T-cell (primary cell): ENCODE measurements around the gene EMP3. TPM values are rescaled to one million over a fixed set of nuclear protein-coding genes. Genes with fewer than 3 reads are reported as not detected.

Experiments used
- ATAC-seq, 4 experiments: fragments of 200-7000 bp in 3 of 4; fragments of 150-1000 bp in 1 of 4; cut with Tn5 transposase; replicated peaks in 1 of 4; 1 replicate in 3 of 4; 2 replicates in 1 of 4; pipeline ENCODE4 v1.10.0; 2021; ENCODE audit warnings: moderate library complexity in 3 of 4, mild to moderate bottlenecking in 2 of 4, moderate number of reproducible peaks in 1 of 4
- CTCF ChIA-PET, 2 donors: fragments of 300-600 bp; sonication (Branson Sonifier 250); formaldehyde crosslinking; loops; one replicate each; lab custom pipeline; 2022; ENCODE audit warnings: antibody characterized with exemption in 2 of 2; lab: Charles Lee
- POLR2A ChIA-PET, 2 donors: fragments of 300-600 bp; sonication (Branson Sonifier 250); formaldehyde crosslinking; loops; one replicate each; lab custom pipeline; 2022; ENCODE audit warnings: antibody characterized with exemption in 2 of 2; lab: Charles Lee
- DNase-seq, 35 experiments: peaks; one replicate each; pipeline versions ENCODE4 v3.0.0 to v3.0.0-alpha.2; 2013 to 2023
- H3K27ac ChIP-seq: one replicate; pipeline ENCODE4 v1.5.1; 2013; ENCODE audit warnings: low read length
- H3K27me3 ChIP-seq, 2 experiments: replicated peaks in 1 of 2; 1 replicate in 1 of 2; 2 replicates in 1 of 2; pipeline versions ENCODE4 v1.6.1 to v1.7.0; 2013; ENCODE audit warnings: low read length in 1 of 2, mixed read lengths in 1 of 2; ENCODE audit not compliant: control insufficient read depth in 2 of 2, insufficient read depth in 2 of 2; ENCODE audit errors: extremely low read depth in 1 of 2
- H3K36me3 ChIP-seq, 2 donors: 1 replicate in 1 of 2; 2 replicates in 1 of 2; pipeline versions ENCODE4 v1.6.1 to v1.7.0; 2013; ENCODE audit warnings: low read length in 1 of 2; ENCODE audit not compliant: control insufficient read depth in 2 of 2, insufficient read depth in 1 of 2; ENCODE audit errors: extremely low read depth in 1 of 2
- H3K4me1 ChIP-seq, 2 experiments: 1 replicate in 1 of 2; 2 replicates in 1 of 2; pipeline versions ENCODE4 v1.6.1 to v1.7.0; 2013; ENCODE audit warnings: low read length in 2 of 2, mixed read lengths in 1 of 2; ENCODE audit not compliant: insufficient read depth in 2 of 2, control insufficient read depth in 1 of 2; ENCODE audit errors: extremely low read depth in 1 of 2
- H3K4me3 ChIP-seq, 2 donors: 1 replicate in 1 of 2; 2 replicates in 1 of 2; pipeline versions ENCODE4 v1.5.1 to v1.7.0; 2013; ENCODE audit warnings: mild to moderate bottlenecking in 2 of 2, low read length in 1 of 2, moderate library complexity in 1 of 2; ENCODE audit not compliant: control insufficient read depth in 1 of 2; ENCODE audit errors: extremely low read depth in 1 of 2
- H3K9me3 ChIP-seq: 2 replicates; pipeline ENCODE4 v1.7.0; 2013
- H3K27ac Mint-ChIP-seq, 2 donors: one replicate each; pipeline ENCODE4 v1.8.0; 2020 to 2021; ENCODE audit warnings: mild to moderate bottlenecking in 2 of 2, mixed read lengths in 2 of 2
- H3K27me3 Mint-ChIP-seq, 2 donors: one replicate each; pipeline ENCODE4 v1.8.0; 2021 to 2022; ENCODE audit warnings: mixed read lengths in 2 of 2
- H3K36me3 Mint-ChIP-seq: one replicate; pipeline ENCODE4 v1.8.0; 2021; ENCODE audit warnings: mixed read lengths
- H3K4me1 Mint-ChIP-seq, 3 donors: one replicate each; pipeline ENCODE4 v1.8.0; 2020 to 2022; ENCODE audit warnings: mixed read lengths in 3 of 3, mild to moderate bottlenecking in 1 of 3
- H3K4me3 Mint-ChIP-seq, 3 donors: one replicate each; pipeline ENCODE4 v1.8.0; 2020 to 2022; ENCODE audit warnings: mild to moderate bottlenecking in 3 of 3, mixed read lengths in 3 of 3, moderate library complexity in 3 of 3
- H3K9me3 Mint-ChIP-seq, 3 donors: one replicate each; pipeline ENCODE4 v1.8.0; 2020 to 2022; ENCODE audit warnings: mixed read lengths in 3 of 3
- WGBS: methylation state at CpG from one replicate; pipeline ENCODE4 v1.1.5; 2013; ENCODE audit warnings: missing lambda C conversion rate; ENCODE audit not compliant: insufficient coverage; 5-methylcytosine and 5-hydroxymethylcytosine counted together
- total RNA-seq, 35 experiments: library from RNA in 6 of 35; stranded (reverse) in 6 of 35; fragments of 120-200 nt in 1 of 35; gene quantifications; one replicate each; pipeline versions ENCODE4 v1.2.1 to v1.2.4 and lab custom pipeline; 2013 to 2026

EMP3 gene
- total RNA-seq, 5 donors from 2014 or later (not counting 1 experiment from before 2014, with no cell fraction given): 180 to 373 (median 361) TPM

DNA sequence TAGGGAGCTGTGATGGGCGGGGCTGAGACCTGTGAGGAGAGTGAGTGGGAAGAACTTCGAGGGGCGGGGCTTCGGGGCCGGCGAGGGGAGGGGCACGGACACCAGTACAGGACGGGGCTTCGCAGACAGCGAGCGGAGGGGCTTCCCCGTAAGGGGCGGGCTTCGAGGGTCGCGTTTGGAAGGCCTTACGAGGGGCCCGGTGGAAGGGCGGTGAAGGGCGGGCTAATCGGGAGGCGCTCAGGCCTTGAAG is 4.1 kb upstream of the EMP3 start:
- WGBS: 0% methylated on average over 20 of the region's 22 CpGs
- POLR2A ChIA-PET: interaction anchor here in 1 of 2 donors (1.3 to 3.0 kb wide), 3 partner anchors 9 to 13 kb away, joined by 3 to 20 read pairs (median 4); no protein-coding TSS in a partner anchor
- no peaks in the 10 kb centered on the region for H3K9me3 Mint-ChIP-seq

DNA sequence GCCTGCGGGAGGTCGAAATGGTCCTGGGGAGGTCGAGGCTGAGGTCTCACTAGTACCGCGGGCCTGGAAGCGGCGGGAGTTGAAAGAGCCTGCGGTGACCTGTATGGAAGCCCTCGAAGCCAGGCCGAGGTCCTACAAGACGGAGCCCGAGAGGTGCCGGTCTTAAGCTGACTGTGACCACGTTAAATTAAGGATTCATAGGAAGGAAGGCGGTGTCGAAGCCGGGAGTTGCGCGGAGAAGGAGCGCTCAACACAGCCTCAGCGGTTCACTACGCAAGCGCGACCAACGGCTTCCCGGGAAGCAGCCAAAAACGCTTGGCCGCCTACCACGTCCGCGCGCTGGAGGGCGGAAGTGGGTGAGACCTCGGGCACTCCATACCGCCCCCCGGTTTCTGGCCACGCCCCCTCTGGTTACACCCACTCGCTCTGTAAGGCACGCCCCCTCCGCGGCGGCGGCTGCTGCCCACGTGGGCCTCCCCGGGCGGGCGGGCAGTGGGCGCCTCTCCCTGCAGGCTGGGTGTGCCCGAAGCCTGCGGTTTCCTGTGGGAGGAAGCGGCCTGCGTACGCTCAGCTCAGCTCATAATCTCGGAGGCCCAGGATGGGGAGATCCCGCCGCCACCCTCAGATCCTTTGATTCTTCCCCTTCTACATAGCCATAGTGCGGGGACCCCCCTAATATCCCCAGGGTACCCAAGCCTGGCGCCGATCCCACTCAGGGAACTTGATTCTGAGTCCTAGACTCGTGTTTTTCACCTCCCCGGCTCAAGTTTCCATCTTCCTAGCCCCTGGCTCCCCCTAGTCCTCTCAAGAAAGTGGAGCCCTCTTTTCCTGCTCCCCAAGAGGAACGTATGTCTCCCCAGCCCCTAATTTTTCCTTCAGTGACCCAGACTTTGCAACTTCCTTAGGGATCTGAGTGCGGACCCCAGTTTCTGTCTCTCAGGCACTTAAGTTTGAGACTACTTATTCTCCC is 3.4 kb upstream of the EMP3 start:
- Histone ChIP-seq H3K4me1 (peaks cover 29 to 62% of the 10 kb centered on the region in 2 experiments), H3K9me3 (no peaks in the 10 kb centered on the region), H3K4me3 (peak overlapping the region; percentile 80 to 96), H3K27me3 (no peaks in the 10 kb centered on the region), H3K27ac (peak overlapping the region; percentile 100), H3K36me3 (peaks cover 0 to 2% of the 10 kb centered on the region in 2 donors)
- Mint-ChIP-seq H3K36me3 (peaks cover 4% of the 10 kb centered on the region), H3K27me3 (no peaks in the 10 kb centered on the region), H3K4me1 (peaks cover 60 to 67% (median 63%) of the 10 kb centered on the region in 3 donors), H3K9me3 (no peaks in the 10 kb centered on the region), H3K4me3 (peak overlapping the region; percentile 91 to 96 (median 95)), H3K27ac (peak overlapping the region; percentile 99 to 100)
- ATAC-seq (peak; percentile 70 to 76 (median 72)), DNase-seq (peak; percentile 98 to 100 (median 99))
- POLR2A ChIA-PET: interaction anchor here (0.5 to 3.0 kb wide), 7 partner anchors 8 to 846 kb away, joined by 3 to 20 read pairs (median 3); partner anchors contain the start of genes SYNGR4 (in 1 of the 2) and TMEM143 (in 1 of the 2)
- 1% methylated on average over 59 of the region's 63 CpGs for WGBS
- CTCF ChIA-PET: interaction anchor here in 1 of 2 donors (0.6 to 5.2 kb wide), 6 partner anchors 12 to 118 kb away, joined by 3 to 123 read pairs (median 3); partner anchors contain the start of genes SYNGR4 and TMEM143

More for the DNA sequence above, 4.1 kb upstream of the EMP3 start:
- Histone ChIP-seq H3K9me3 (no peaks in the 10 kb centered on the region), H3K4me3 (peak overlapping the region; percentile 80 to 96), H3K4me1 (peaks cover 25 to 56% of the 10 kb centered on the region in 2 experiments), H3K27me3 (no peaks in the 10 kb centered on the region), H3K27ac (peak overlapping the region; percentile 100), H3K36me3 (no peaks in the 10 kb centered on the region)
- Mint-ChIP-seq H3K36me3 (peaks cover 4% of the 10 kb centered on the region), H3K27ac (peak overlapping the region; percentile 99 to 100), H3K4me3 (peak overlapping the region; percentile 91 to 96 (median 95)), H3K4me1 (peaks cover 57 to 61% (median 58%) of the 10 kb centered on the region in 3 donors), H3K27me3 (no peaks in the 10 kb centered on the region)
- peak; percentile 58 to 66 (median 63) for ATAC-seq
- DNase-seq: peak; percentile 87 to 98 (median 95)
- CTCF ChIA-PET: interaction anchor here in 1 of 2 donors (1.0 to 5.2 kb wide), 4 partner anchors 12 to 69 kb away, joined by 3 to 123 read pairs (median 6); partner anchors contain the start of genes SYNGR4 and TMEM143

- DNase-seq: peak in 28 of 35 experiments; percentile 10 to 62 (median 37)
- Histone ChIP-seq H3K27me3 (no peaks in the 10 kb centered on the region), H3K4me1 (peaks cover 46 to 87% of the 10 kb centered on the region in 2 experiments), H3K27ac (peak overlapping the region; percentile 71), H3K36me3 (peaks cover 0 to 40% of the 10 kb centered on the region in 2 donors), H3K4me3 (peak overlapping the region; percentile 42 to 73), H3K9me3 (no peaks in the 10 kb centered on the region)
- H3K4me3 Mint-ChIP-seq: peak overlapping the region; percentile 82 to 96 (median 84)
- no peaks in the 10 kb centered on the region for H3K27me3 Mint-ChIP-seq
- ChIA-PET CTCF (interaction anchor here (0.5 to 1.4 kb wide), 3 partner anchors 30 to 160 kb away, joined by 3 to 9 read pairs (median 5); partner anchors contain the start of genes SYNGR4 (in 1 of the 2) and TMEM143 (in 1 of the 2)), POLR2A (interaction anchor here in 1 of 2 donors (0.5 to 1.4 kb wide), 2 partner anchors 8 to 71 kb away, joined by 3 to 4 read pairs; a partner anchor contains a TSS)
- H3K27ac Mint-ChIP-seq: peak overlapping the region; percentile 96 to 99
- H3K36me3 Mint-ChIP-seq: peaks cover 40% of the 10 kb centered on the region
- WGBS: 83% methylated on average over 1 of the region's 15 CpGs
- peaks cover 73 to 87% (median 86%) of the 10 kb centered on the region in 3 donors for H3K4me1 Mint-ChIP-seq
- no peaks in the 10 kb centered on the region for H3K9me3 Mint-ChIP-seq
- ATAC-seq: no peak
These were observed 4.0 kb downstream of the EMP3 start for GRCh38 chr19:48329167-48329891.

DNA sequence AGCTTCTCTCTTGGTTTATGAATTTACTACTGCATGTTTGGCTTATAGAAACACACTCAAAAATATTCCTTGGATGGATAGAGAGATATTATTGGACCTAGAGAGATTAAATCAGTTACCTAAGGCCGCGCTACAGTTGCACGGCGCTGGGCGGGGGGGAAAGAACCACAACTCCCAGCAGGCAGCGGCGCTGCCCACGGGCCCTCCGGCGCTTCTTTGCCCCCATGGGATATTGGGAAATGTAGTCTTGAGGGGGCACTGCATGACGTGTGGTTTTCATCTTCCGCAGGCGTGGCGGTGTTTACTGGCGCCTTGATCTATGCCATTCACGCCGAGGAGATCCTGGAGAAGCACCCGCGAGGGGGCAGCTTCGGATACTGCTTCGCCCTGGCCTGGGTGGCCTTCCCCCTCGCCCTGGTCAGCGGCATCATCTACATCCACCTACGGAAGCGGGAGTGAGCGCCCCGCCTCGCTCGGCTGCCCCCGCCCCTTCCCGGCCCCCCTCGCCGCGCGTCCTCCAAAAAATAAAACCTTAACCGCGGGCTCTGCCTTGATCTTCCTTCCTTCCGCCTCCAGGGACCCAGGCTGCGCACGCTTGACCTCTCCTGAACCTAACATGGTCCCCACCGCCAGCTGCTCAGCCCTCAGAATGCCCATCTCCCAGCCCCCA is 4.8 kb downstream of the EMP3 start:
- peak; percentile 38 to 49 (median 42) for ATAC-seq
- Mint-ChIP-seq H3K4me1 (peaks cover 73 to 87% (median 85%) of the 10 kb centered on the region in 3 donors), H3K4me3 (peak overlapping the region; percentile 82 to 96 (median 84)), H3K36me3 (peaks cover 40% of the 10 kb centered on the region), H3K27me3 (no peaks in the 10 kb centered on the region), H3K27ac (peak overlapping the region; percentile 96 to 99), H3K9me3 (no peaks in the 10 kb centered on the region)
- peak; percentile 74 to 93 (median 85) for DNase-seq
- Histone ChIP-seq H3K27ac (peak overlapping the region; percentile 71), H3K27me3 (no peaks in the 10 kb centered on the region), H3K4me1 (peaks cover 42 to 84% of the 10 kb centered on the region in 2 experiments), H3K4me3 (peak overlapping the region; percentile 42 to 73), H3K36me3 (peaks cover 0 to 40% of the 10 kb centered on the region in 2 donors), H3K9me3 (no peaks in the 10 kb centered on the region)
- WGBS: 3% methylated on average over 41 of the region's 41 CpGs
- CTCF ChIA-PET: interaction anchor here (0.6 kb wide), 2 partner anchors 29 to 1077 kb away, joined by 3 to 4 read pairs; no protein-coding TSS in a partner anchor
- POLR2A ChIA-PET: interaction anchor here in 1 of 2 donors (0.5 to 1.4 kb wide), 2 partner anchors 9 to 72 kb away, joined by 3 to 4 read pairs; a partner anchor contains a TSS

DNA sequence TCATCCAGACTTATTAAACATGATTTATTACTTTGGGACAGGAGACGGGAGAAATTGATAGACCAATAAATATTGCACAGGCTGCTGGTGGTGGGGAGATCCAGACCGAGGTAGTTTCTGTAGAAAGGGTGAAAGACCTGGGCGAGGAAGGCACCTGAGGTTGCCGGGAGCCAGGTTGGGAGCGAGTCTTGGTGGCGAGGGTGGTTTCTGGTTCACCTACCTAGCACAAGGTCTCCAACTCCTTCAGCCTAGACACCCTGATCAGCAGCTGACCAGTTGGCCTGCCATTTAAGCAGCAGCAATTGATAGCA is 7.0 kb downstream of the EMP3 start:
- ATAC-seq: no peak
- peak overlapping the region; percentile 66 for H3K27ac ChIP-seq
- Mint-ChIP-seq H3K36me3 (peaks cover 34% of the 10 kb centered on the region), H3K4me3 (peak overlapping the region; percentile 91 to 96 (median 96)), H3K9me3 (no peaks in the 10 kb centered on the region), H3K27ac (peak overlapping the region; percentile 95 to 99), H3K4me1 (peaks cover 58 to 70% (median 69%) of the 10 kb centered on the region in 3 donors), H3K27me3 (no peaks in the 10 kb centered on the region)
- no CpG with 5 or more reads among the region's 6 CpGs for WGBS
- POLR2A ChIA-PET: interaction anchor here (0.6 to 1.3 kb wide), 7 partner anchors 10 to 983 kb away, joined by 3 to 20 read pairs (median 10); partner anchors contain the start of genes CARD8 (in 1 of the 2), DHX34 (in 1 of the 2), SYNGR4 (in 1 of the 2) and TMEM143 (in 1 of the 2)
- no peak for DNase-seq
- CTCF ChIA-PET: interaction anchor here (0.6 to 3.1 kb wide), 14 partner anchors 8 to 1386 kb away, joined by 3 to 123 read pairs (median 6); partner anchors contain the start of genes CARD8 (in 1 of the 2), EMP3 (in 1 of the 2), GYS1 (in 1 of the 2) and RUVBL2 (in 1 of the 2)
- no peaks in the 10 kb centered on the region for H3K27me3 ChIP-seq
- H3K4me3 ChIP-seq: peak overlapping the region; percentile 61 to 74
- peaks cover 0 to 33% of the 10 kb centered on the region in 2 donors for H3K36me3 ChIP-seq
- no peaks in the 10 kb centered on the region for H3K9me3 ChIP-seq
- peaks cover 33 to 70% of the 10 kb centered on the region in 2 experiments for H3K4me1 ChIP-seq
